PFSK-1 (cell line): ENCODE measurements around the gene GFI1.

ENCODE experiments used
- POLR2AphosphoS5 ChIP-seq: IDR thresholded peaks from 2 replicates; pipeline ENCODE4 v1.6.1; 2012; ENCODE audit warnings: low read depth, mild to moderate bottlenecking, control low read depth, low read length, moderate library complexity
- REST ChIP-seq, 2 experiments: IDR thresholded peaks; 2 replicates each; pipeline versions ENCODE4 v1.6.1 to v1.8.0; 2011 to 2012; ENCODE audit warnings: low read depth in 2 of 2, low read length in 2 of 2, control low read depth in 1 of 2, inconsistent platforms in 1 of 2, mild to moderate bottlenecking in 1 of 2, moderate library complexity in 1 of 2; ENCODE audit not compliant: insufficient read depth in 1 of 2
- SIN3A ChIP-seq: IDR thresholded peaks from 2 replicates; pipeline ENCODE4 v1.6.1; 2012; ENCODE audit warnings: mild to moderate bottlenecking, low read length, moderate library complexity, borderline replicate concordance; ENCODE audit not compliant: insufficient read depth
- TAF1 ChIP-seq: IDR thresholded peaks from 2 replicates; pipeline ENCODE4 v1.6.1; 2012; ENCODE audit warnings: low read length, control low read depth, borderline replicate concordance; ENCODE audit not compliant: insufficient read depth

GRCh38 chr1:92444351-92444750 lies 42.4 kb downstream of the GFI1 start:
- TF ChIP-seq REST (IDR thresholded peaks at IDR 0.05; ENCODE audit: insufficient read depth in 1 of 2, low read depth in 2 of 2, low read length in 2 of 2): no peak
- TF ChIP-seq POLR2AphosphoS5: no peak
- no peak for TF ChIP-seq SIN3A
- TF ChIP-seq TAF1: no peak
